ENCODE results near the gene C17orf58. TPM values are rescaled to one million over a fixed set of nuclear protein-coding genes. Genes with fewer than 3 reads are reported as not detected.
"Not testable (repeated sequence)": the region's sequence is repeated elsewhere in the genome, so short reads cannot be mapped to it uniquely, and the experiment has no call there.

Gene C17orf58
- total RNA-seq, 2 donors from 2014 or later, result 10.3 to 13.6 TPM

- H3K27me3 ChIP-seq, result no peaks in the 10 kb centered on the region
- no peak overlapping the region for H3K27ac ChIP-seq
- H3K9me3 ChIP-seq, result no peaks in the 10 kb centered on the region
- no peak overlapping the region for H3K9ac ChIP-seq (ENCODE audit: low read depth in 2 of 2, low read length in 2 of 2)
- intact Hi-C loops (cut with DNase I), result no loop called here
- H3K4me1 ChIP-seq, result no peaks in the 10 kb centered on the region
- no peak overlapping the region for H3K4me3 ChIP-seq
- TF ChIP-seq CTCF (IDR thresholded peaks at IDR 0.05), result no peak
- peaks cover 3% of the 10 kb centered on the region for H3K36me3 ChIP-seq
- DNase-seq, result peak; percentile 12
These were observed 21.6 kb downstream of the C17orf58 start for GRCh38 chr17:67974598-67975066.

GRCh38 chr17:67974185-67974584, 22.1 kb downstream of the C17orf58 start:
- intact Hi-C loops (cut with DNase I), result no loop called here
- Histone ChIP-seq H3K9ac (ENCODE audit: low read depth in 2 of 2, low read length in 2 of 2) (no peak overlapping the region), H3K9me3 (no peaks in the 10 kb centered on the region), H3K4me1 (no peaks in the 10 kb centered on the region), H3K27me3 (no peaks in the 10 kb centered on the region), H3K4me3 (no peak overlapping the region), H3K36me3 (peaks cover 3% of the 10 kb centered on the region), H3K27ac (no peak overlapping the region)
- peak; percentile 8 for DNase-seq
- no peak for TF ChIP-seq CTCF (IDR thresholded peaks at IDR 0.05)

GRCh38 chr17:67970783-67971182, 25.5 kb downstream of the C17orf58 start:
- no peak overlapping the region for H3K4me3 ChIP-seq
- H3K27ac ChIP-seq, result no peak overlapping the region
- H3K27me3 ChIP-seq, result no peaks in the 10 kb centered on the region
- intact Hi-C loops (cut with DNase I), result no loop called here
- H3K36me3 ChIP-seq, result no peaks in the 10 kb centered on the region
- no peak overlapping the region for H3K9ac ChIP-seq (ENCODE audit: low read depth in 2 of 2, low read length in 2 of 2)
- no peak for TF ChIP-seq CTCF (IDR thresholded peaks at IDR 0.05)
- H3K4me1 ChIP-seq, result no peaks in the 10 kb centered on the region
- no peak for DNase-seq
- no peaks in the 10 kb centered on the region for H3K9me3 ChIP-seq

- H3K27ac ChIP-seq, H3K36me3 ChIP-seq: not testable (repeated sequence)
- intact Hi-C loops (cut with DNase I), result loop anchor here (10.0 kb wide), 1 partner anchor 52 kb away; no protein-coding TSS in a partner anchor
These were observed 33.1 kb downstream of the C17orf58 start for GRCh38 chr17:67963145-67963572.

GRCh38 chr17:67962156-67962555, 34.1 kb downstream of the C17orf58 start:
- intact Hi-C loops (cut with DNase I), result loop anchor here (10.0 kb wide), 1 partner anchor 53 kb away; no protein-coding TSS in a partner anchor
- not testable (repeated sequence) for H3K9me3 ChIP-seq, H3K36me3 ChIP-seq

More at GRCh38 chr17:67963145-67963572, 33.1 kb downstream of the C17orf58 start:
- H3K9me3 ChIP-seq; H3K4me1 ChIP-seq; H3K27me3 ChIP-seq; H3K4me3 ChIP-seq; H3K9ac ChIP-seq (ENCODE audit: low read depth in 2 of 2, low read length in 2 of 2): not testable (repeated sequence)
- peak; percentile 73 for TF ChIP-seq CTCF (IDR thresholded peaks at IDR 0.05)
- DNase-seq, result peak; percentile 83

GRCh38 chr17:67960276-67960675, 36.0 kb downstream of the C17orf58 start:
- DNase-seq; H3K9me3 ChIP-seq; H3K9ac ChIP-seq (ENCODE audit: low read depth in 2 of 2, low read length in 2 of 2); H3K4me3 ChIP-seq; H3K36me3 ChIP-seq; H3K27me3 ChIP-seq; H3K4me1 ChIP-seq: not testable (repeated sequence)
- intact Hi-C loops (cut with DNase I), result loop anchor here (10.0 kb wide), 1 partner anchor 55 kb away; no protein-coding TSS in a partner anchor
- peak overlapping the region; percentile 26 for H3K27ac ChIP-seq

More at GRCh38 chr17:67962156-67962555, 34.1 kb downstream of the C17orf58 start:
- not testable (repeated sequence) for DNase-seq; H3K27ac ChIP-seq; H3K4me1 ChIP-seq; H3K9ac ChIP-seq (ENCODE audit: low read depth in 2 of 2, low read length in 2 of 2); H3K4me3 ChIP-seq; H3K27me3 ChIP-seq

All from colonic mucosa (tissue), 4 donors.